ENCODE measurements around the gene MAPK14. TPM values are rescaled to one million over a fixed set of nuclear protein-coding genes. Genes with fewer than 3 reads are reported as not detected.

MAPK14 gene
- total and polyA plus RNA-seq, 2 donors (not counting 3 experiments of a cell fraction or from before 2014, with no cell fraction given) = 33.3 to 54.1 TPM

DNA sequence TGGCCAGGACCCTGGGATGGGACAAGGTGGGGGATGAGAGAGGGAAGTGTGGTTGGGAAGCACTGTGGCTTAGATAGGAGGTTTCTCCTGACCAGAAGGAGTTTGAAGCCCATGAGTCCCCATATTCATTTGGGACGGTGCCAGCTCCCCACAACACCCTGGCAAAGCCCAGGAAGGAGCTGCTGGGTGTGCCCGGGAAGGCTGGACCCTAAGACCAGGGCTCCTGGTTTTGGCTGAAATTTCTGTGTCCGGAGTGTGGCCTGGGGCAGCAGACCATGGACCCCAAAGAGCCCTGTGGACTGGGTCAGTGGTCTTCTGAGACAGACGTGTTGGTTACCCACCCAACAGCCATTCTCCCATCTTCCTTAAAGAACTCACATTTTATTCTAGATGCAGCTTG, 117.9 kb downstream of the MAPK14 start:
- TF ChIP-seq, protein P1, sequence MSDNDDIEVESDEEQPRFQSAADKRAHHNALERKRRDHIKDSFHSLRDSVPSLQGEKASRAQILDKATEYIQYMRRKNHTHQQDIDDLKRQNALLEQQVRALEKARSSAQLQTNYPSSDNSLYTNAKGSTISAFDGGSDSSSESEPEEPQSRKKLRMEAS (IDR thresholded peaks at IDR 0.05; ENCODE audit: insufficient read depth, insufficient read length) = no peak
- TF ChIP-seq GATA2 (IDR thresholded peaks at IDR 0.05; ENCODE audit: insufficient read depth, insufficient read length, low read depth, low read length) (no peak), POLR2AphosphoS5 (IDR thresholded peaks at IDR 0.05; ENCODE audit: insufficient read depth, low read depth, low read length) (no peak), POLR2A (IDR thresholded peaks at IDR 0.05; ENCODE audit: low read depth, low read length) (no peak), FOS (IDR thresholded peaks at IDR 0.05; ENCODE audit: borderline replicate concordance, insufficient read depth, low read length) (no peak), CTCF (IDR thresholded peaks at IDR 0.05; ENCODE audit: extremely low read depth in 1 of 2, insufficient read depth in 1 of 2, low read depth in 1 of 2, low read length in 2 of 2) (no peak), JUN (IDR thresholded peaks at IDR 0.05; ENCODE audit: borderline replicate concordance, insufficient read depth, insufficient read length, low read depth) (no peak), EZH2 (IDR thresholded peaks at IDR 0.05; ENCODE audit: borderline replicate concordance, low read depth, low read length, severe bottlenecking) (no peak)
- Histone ChIP-seq H4K20me1 (replicated peaks; ENCODE audit: control insufficient read depth, extremely low read depth, insufficient read depth, low read length) (no peaks in the 10 kb centered on the region), H3K4me3 (replicated peaks in 1 of 3; ENCODE audit: insufficient read depth in 1 of 3, low read depth in 1 of 3, low read length in 3 of 3) (no peak overlapping the region), H3K4me2 (ENCODE audit: insufficient read depth, low read length) (no peak overlapping the region), H3K36me3 (ENCODE audit: control insufficient read depth in 2 of 2, extremely low read depth in 1 of 2, insufficient read depth in 2 of 2, low read length in 2 of 2) (no peaks in the 10 kb centered on the region), H3K9me3 (replicated peaks; ENCODE audit: control insufficient read depth, insufficient read depth, low read length) (no peaks in the 10 kb centered on the region), H3K9me1 (replicated peaks; ENCODE audit: control insufficient read depth, extremely low read depth, insufficient read depth, low read length) (no peaks in the 10 kb centered on the region), H3K9ac (replicated peaks; ENCODE audit: extremely low read depth, insufficient read depth, low read length) (no peak overlapping the region), H3K27ac (ENCODE audit: insufficient read depth, low read depth, low read length) (no peak overlapping the region), H2AFZ (ENCODE audit: low read depth, low read length) (no peak overlapping the region), H3K79me2 (ENCODE audit: control insufficient read depth, insufficient read depth, low read length) (no peaks in the 10 kb centered on the region), H3K27me3 (ENCODE audit: control insufficient read depth in 2 of 2, insufficient read depth in 2 of 2, low read length in 2 of 2) (no peaks in the 10 kb centered on the region), H3K4me1 (ENCODE audit: control insufficient read depth, extremely low read depth, insufficient read depth, low read length) (no peaks in the 10 kb centered on the region)
- ChIA-PET CTCF (interaction anchor here (1.4 to 3.0 kb wide), 2 partner anchors 12 to 13 kb away, joined by 3 to 8 read pairs; no protein-coding TSS in a partner anchor), POLR2A (no interaction called here)
- dilution Hi-C loops (cut with MboI; ENCODE audit: extremely low pct_ligation_motif_present, low sequenced_read_pairs) (no loop called here), intact Hi-C loops (cut with micrococcal nuclease) (no loop called here)
- DNase-seq (ENCODE audit: low read depth, low spot score) (no peak), FAIRE-seq (no peak)
- BruUV-seq (replicated peaks) = no TSS peak
